Left lobe of liver (tissue), 2 donors: ENCODE data around the gene UHRF2. TPM values are rescaled to one million over a fixed set of nuclear protein-coding genes. Genes with fewer than 3 reads are reported as not detected.
"Not testable (repeated sequence)": the region's sequence is repeated elsewhere in the genome, so short reads cannot be mapped to it uniquely, and the experiment has no call there.

ENCODE experiments used
- ATAC-seq: fragments of 200-7000 bp; cut with Tn5 transposase; one replicate; pipeline ENCODE4 v1.9.1; 2020; ENCODE audit warnings: mild to moderate bottlenecking, moderate library complexity
- DNase-seq: peaks from one replicate; pipeline ENCODE4 v3.0.0-alpha.2; 2020; ENCODE audit warnings: low spot score
- total RNA-seq: library from RNA; stranded (reverse); gene quantifications from one replicate; pipeline ENCODE4 v1.2.1, GENCODE V29; 2021
- donor health status: DM: no; HTN: no; CAD: no; lungs with moderate emphysema.
- donor health status: DM: no; HTN: yes; CAD: no.

UHRF2 gene
- 12.6 TPM for total RNA-seq

- ATAC-seq, result peak; percentile 92
- peak; percentile 99 for DNase-seq
These were observed at the start of gene UHRF2 for GRCh38 chr9:6412487-6413364. TSS of gene UHRF2 (plus strand) at chr9:6413199. CDS start at chr9:6413491, 292 bp downstream.

GRCh38 chr9:6367128-6367890, 45.7 kb upstream of the UHRF2 start:
- DNase-seq (no peak), ATAC-seq (no peak)

GRCh38 chr9:6368831-6369230, 44.2 kb upstream of the UHRF2 start:
- no peak for ATAC-seq
- DNase-seq, result no peak

- not testable (repeated sequence) for ATAC-seq, DNase-seq
These were observed 31.5 kb upstream of the UHRF2 start for GRCh38 chr9:6381477-6382012.

GRCh38 chr9:6382681-6383080, 30.3 kb upstream of the UHRF2 start:
- ATAC-seq (no peak), DNase-seq (no peak)

GRCh38 chr9:6383551-6384225, 29.3 kb upstream of the UHRF2 start:
- DNase-seq (no peak), ATAC-seq (no peak)

GRCh38 chr9:6384732-6385131, 28.3 kb upstream of the UHRF2 start:
- ATAC-seq (no peak), DNase-seq (no peak)

- ATAC-seq (no peak), DNase-seq (no peak)
These were observed 13.9 kb upstream of the UHRF2 start for GRCh38 chr9:6399071-6399470.

- DNase-seq (no peak), ATAC-seq (no peak)
These were observed 7.6 kb upstream of the UHRF2 start for GRCh38 chr9:6405371-6405770.

GRCh38 chr9:6407778-6408177, 5.2 kb upstream of the UHRF2 start:
- DNase-seq (no peak), ATAC-seq (no peak)

- DNase-seq, result no peak
- ATAC-seq, result no peak
These were observed 4.7 kb upstream of the UHRF2 start for GRCh38 chr9:6408320-6408719.

GRCh38 chr9:6409811-6410210, 3.2 kb upstream of the UHRF2 start:
- ATAC-seq (no peak), DNase-seq (no peak)

- no peak for ATAC-seq
- no peak for DNase-seq
These were observed 2.4 kb upstream of the UHRF2 start for GRCh38 chr9:6410633-6411032.

GRCh38 chr9:6413365-6414246, 607 bp downstream of the UHRF2 start:
- ATAC-seq (peak; percentile 54), DNase-seq (peak; percentile 57)

- ATAC-seq (no peak), DNase-seq (no peak)
These were observed 1.2 kb downstream of the UHRF2 start for GRCh38 chr9:6414247-6414641.

GRCh38 chr9:6415266-6415665, 2.3 kb downstream of the UHRF2 start:
- DNase-seq, result no peak
- ATAC-seq, result no peak

GRCh38 chr9:6417186-6417585, 4.2 kb downstream of the UHRF2 start:
- no peak for ATAC-seq

GRCh38 chr9:6418764-6419163, 5.8 kb downstream of the UHRF2 start:
- no peak for DNase-seq
- no peak for ATAC-seq

More at GRCh38 chr9:6417186-6417585, 4.2 kb downstream of the UHRF2 start:
- no peak for DNase-seq

GRCh38 chr9:6424940-6425339, 11.9 kb downstream of the UHRF2 start:
- no peak for ATAC-seq

GRCh38 chr9:6426117-6426516, 13.1 kb downstream of the UHRF2 start:
- no peak for DNase-seq

More at GRCh38 chr9:6424940-6425339, 11.9 kb downstream of the UHRF2 start:
- DNase-seq, result no peak

More at GRCh38 chr9:6426117-6426516, 13.1 kb downstream of the UHRF2 start:
- ATAC-seq, result no peak
